ENCODE data around the gene MBLAC1. TPM values are rescaled to one million over a fixed set of nuclear protein-coding genes. Genes with fewer than 3 reads are reported as not detected.

MBLAC1 gene
- total and polyA plus RNA-seq, 9 of the 15 experiments (the other 6 are each of a cell fraction or from before 2014, with no cell fraction given): 0.03 to 3.1 (median 0.52) TPM

DNA sequence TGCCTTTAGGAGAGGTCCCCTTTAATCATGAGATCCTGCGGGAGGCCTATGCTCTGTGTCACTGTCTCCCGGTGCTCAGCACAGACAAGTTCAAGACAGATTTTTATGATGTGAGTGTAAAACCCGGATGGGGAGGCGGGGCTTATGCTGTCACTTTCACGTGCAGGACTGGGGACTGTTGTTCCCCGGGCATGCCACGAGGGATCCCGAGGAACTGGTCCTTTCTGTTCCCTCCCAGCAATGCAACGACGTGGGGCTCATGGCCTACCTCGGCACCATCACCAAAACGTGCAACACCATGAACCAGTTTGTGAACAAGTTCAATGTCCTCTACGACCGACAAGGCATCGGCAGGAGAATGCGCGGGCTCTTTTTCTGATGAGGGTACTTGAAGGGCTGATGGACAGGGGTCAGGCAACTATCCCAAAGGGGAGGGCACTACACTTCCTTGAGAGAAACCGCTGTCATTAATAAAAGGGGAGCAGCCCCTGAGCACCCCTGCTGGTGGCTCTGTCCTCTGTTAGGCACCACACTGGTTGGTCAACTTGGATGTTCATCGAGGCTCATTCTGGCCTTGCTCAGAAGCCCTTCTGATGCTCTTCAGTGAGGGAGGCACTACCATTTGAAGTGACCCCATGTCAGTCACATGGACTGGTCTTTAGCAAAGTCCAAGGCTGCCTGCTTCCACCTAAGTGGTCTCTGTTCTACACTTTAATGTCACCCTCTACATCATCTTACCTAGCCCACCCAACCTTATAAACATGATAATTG lies 35.2 kb upstream of the MBLAC1 start:
- peaks cover 27% of the 10 kb centered on the region for H3K79me2 ChIP-seq (ENCODE audit: control insufficient read depth, insufficient read depth, low read length)
- no peak overlapping the region for H2AFZ ChIP-seq (ENCODE audit: low read depth, low read length)
- peak in 3 of 4 experiments; percentile 42 to 57 (median 47) for DNase-seq (ENCODE audit: extremely low read depth in 1 of 4, low spot score in 3 of 4)
- no peaks in the 10 kb centered on the region for H3K9me3 ChIP-seq (replicated peaks; ENCODE audit: control insufficient read depth, insufficient read depth, low read depth, low read length)
- peaks cover 68% of the 10 kb centered on the region for H3K36me3 ChIP-seq (ENCODE audit: control insufficient read depth, insufficient read depth, low read length)
- no peaks in the 10 kb centered on the region for H3K9me1 ChIP-seq (ENCODE audit: control insufficient read depth, insufficient read depth, low read length)
- H3K27ac ChIP-seq (ENCODE audit: extremely low read depth, low read depth, low read length): peak overlapping the region; percentile 36; the same call in 1 of the 3 replicates
- no peak overlapping the region for H3K9ac ChIP-seq (ENCODE audit: insufficient read depth in 1 of 2, low read depth in 2 of 2, low read length in 2 of 2)
- BruUV-seq (replicated peaks): no TSS peak
- POLR2A ChIA-PET: interaction anchor here (0.8 to 7.9 kb wide), 4 partner anchors 9 to 69 kb away, joined by 3 to 115 read pairs (median 12); partner anchors contain the start of genes AP4M1 and MCM7
- FAIRE-seq: no peak
- H3K27me3 ChIP-seq (ENCODE audit: control insufficient read depth in 2 of 2, insufficient read depth in 2 of 2, low read length in 2 of 2): no peaks in the 10 kb centered on the region
- H4K20me1 ChIP-seq (replicated peaks; ENCODE audit: control insufficient read depth, insufficient read depth, low read length): peaks cover 29% of the 10 kb centered on the region
- 68% methylated on average over 19 of the region's 19 CpGs for WGBS (ENCODE audit: insufficient coverage, low coverage, missing lambda C conversion rate)
- in situ Hi-C loops (cut with MboI) (no loop called here), intact Hi-C loops (cut with micrococcal nuclease) (no loop called here)
- no peak overlapping the region; the same call in 1 of the 2 replicates for H3K4me2 ChIP-seq (ENCODE audit: insufficient read depth, low read length)
- H3K4me1 ChIP-seq (replicated peaks in 1 of 2; ENCODE audit: control insufficient read depth in 2 of 2, insufficient read depth in 2 of 2, low read length in 2 of 2): peaks cover 23 to 32% of the 10 kb centered on the region in 2 experiments
- CTCF ChIA-PET (ENCODE audit: low intra/inter-chr PET ratio): no interaction called here
- no peak overlapping the region for H3K4me3 ChIP-seq
- peak; percentile 58 for ATAC-seq
- TF ChIP-seq FOXO4 (CRISPR knock-in tag; IDR thresholded peaks at IDR 0.05): peak; percentile 26; the same call in 1 of the 2 replicates
- peak; percentile 92 for TF ChIP-seq CAMTA2 (CRISPR knock-in tag; conservative IDR thresholded peaks at IDR 0.05)
- TF ChIP-seq ELF2 (CRISPR knock-in tag; IDR thresholded peaks at IDR 0.05): peak; percentile 54; the same call in 1 of the 2 replicates
- TF ChIP-seq MAFK (IDR thresholded peaks at IDR 0.05; ENCODE audit: low read length): 0 out of 2 replicates have a peak, but pooled peaks have one; percentile 1
- TF ChIP-seq MXI1 (IDR thresholded peaks at IDR 0.05; ENCODE audit: low read depth, low read length): peak; percentile 54
- TF ChIP-seq RBFOX2 (IDR thresholded peaks at IDR 0.05; ENCODE audit: low read depth, low read length): peak; percentile 72
- no peak for TF ChIP-seq SPI1 (IDR thresholded peaks at IDR 0.05; ENCODE audit: borderline replicate concordance, low read depth, low read length)
- peak; percentile 48 for TF ChIP-seq RBM22 (IDR thresholded peaks at IDR 0.05; ENCODE audit: low read depth, low read length, poor library complexity, severe bottlenecking)
- TF ChIP-seq ATF3 (IDR thresholded peaks at IDR 0.05): no peak
- TF ChIP-seq ATF3 (CRISPR knock-in tag; conservative IDR thresholded peaks at IDR 0.05): no peak
- no peak for TF ChIP-seq ZNF707 (CRISPR knock-in tag; conservative IDR thresholded peaks at IDR 0.05)
- TF ChIP-seq NCOR1 (IDR thresholded peaks at IDR 0.05): 0 out of 2 replicates have a peak, but pooled peaks have one; percentile 4
- TF ChIP-seq, protein P1, sequence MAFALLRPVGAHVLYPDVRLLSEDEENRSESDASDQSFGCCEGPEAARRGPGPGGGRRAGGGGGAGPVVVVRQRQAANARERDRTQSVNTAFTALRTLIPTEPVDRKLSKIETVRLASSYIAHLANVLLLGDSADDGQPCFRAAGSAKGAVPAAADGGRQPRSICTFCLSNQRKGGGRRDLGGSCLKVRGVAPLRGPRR (CRISPR knock-in tag; IDR thresholded peaks at IDR 0.05): no peak
- TF ChIP-seq FOXM1 (IDR thresholded peaks at IDR 0.05; ENCODE audit: low read depth): no peak
- TF ChIP-seq FOXM1 (CRISPR knock-in tag; IDR thresholded peaks at IDR 0.05; ENCODE audit: low read depth): no peak
- TF ChIP-seq E2F8 (IDR thresholded peaks at IDR 0.05; ENCODE audit: low read depth, partially characterized antibody): peak; percentile 51
- TF ChIP-seq RUNX1 (IDR thresholded peaks at IDR 0.05; ENCODE audit: low read depth): 0 out of 2 replicates have a peak, but pooled peaks have one; percentile 45
